LHCN-M2 (cell line): ENCODE measurements around the gene ZBTB16. TPM values are rescaled to one million over a fixed set of nuclear protein-coding genes. Genes with fewer than 3 reads are reported as not detected.

Experiments used
- DNase-seq: peaks from one replicate; pipeline ENCODE4 v3.0.0-alpha.2; 2012; ENCODE audit warnings: low read depth
- total RNA-seq: library from RNA; depleted of rRNA; stranded (reverse); fragments of >200 nt; gene quantifications from 2 replicates; pipeline ENCODE4 v1.2.3, GENCODE V29; 2014

The ZBTB16 gene
- total RNA-seq, 1 experiment from 2014 or later, result 4.3 TPM

DNA sequence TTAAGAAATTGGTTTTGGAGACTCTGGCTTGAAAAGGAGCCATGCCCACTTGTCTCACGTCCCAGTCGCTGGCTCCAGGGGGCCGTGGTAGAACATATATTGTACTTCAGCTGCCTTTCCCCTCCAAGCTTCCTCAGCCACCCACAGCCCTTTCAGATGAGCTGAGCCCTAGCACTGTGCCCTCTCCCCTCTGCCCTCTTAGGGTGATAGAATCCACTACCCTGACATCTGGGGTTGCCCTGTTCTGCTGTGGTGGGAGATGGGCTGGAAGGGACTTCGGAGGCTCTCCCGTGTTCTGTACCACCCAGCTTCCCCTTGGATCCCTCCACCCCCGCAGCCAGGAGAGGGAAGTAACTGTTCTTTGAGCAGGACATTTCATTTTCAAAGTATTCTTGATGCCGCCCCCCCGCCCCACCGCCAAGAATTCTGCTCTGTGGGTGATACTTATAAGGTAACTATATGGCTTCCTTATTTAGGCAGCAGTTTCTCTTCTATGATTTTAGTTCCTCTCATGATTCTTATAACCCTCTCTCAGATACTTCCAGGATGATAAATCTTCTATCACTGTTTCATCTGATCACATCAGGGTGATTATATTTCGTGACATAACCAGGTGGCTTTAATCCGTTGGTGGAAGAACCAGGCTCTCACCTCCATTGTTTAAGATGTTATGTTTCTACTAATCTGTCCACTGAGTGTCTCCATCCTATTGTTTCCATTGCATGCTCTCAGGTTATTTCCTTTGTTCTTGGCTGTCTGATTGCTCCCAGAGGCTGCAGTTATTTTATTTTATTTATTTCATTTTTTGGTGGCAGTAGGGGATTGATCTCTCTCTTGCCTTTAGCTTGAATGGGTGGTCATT is 24.1 kb downstream of the ZBTB16 start:
- no peak for DNase-seq

DNA sequence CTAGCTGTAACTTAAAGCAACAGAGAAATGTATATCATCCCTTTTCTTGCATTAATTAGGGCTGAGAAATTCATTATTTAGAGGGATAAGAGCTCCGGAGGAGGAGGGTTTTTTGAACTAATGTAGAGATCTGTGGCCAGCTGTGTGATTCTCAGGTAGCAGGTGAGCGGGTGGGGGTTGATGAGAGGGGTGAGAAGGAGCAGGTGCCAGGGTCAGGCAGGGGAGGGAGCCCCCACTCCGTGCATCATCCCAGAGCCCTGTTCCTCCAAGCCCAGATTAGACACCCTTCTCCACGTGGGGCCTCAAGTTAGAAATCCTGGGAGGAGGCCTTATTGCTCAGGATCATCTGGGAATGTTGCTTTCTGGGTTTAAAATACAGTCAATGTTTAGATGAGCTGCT is 24.9 kb downstream of the ZBTB16 start:
- DNase-seq, result no peak

DNA sequence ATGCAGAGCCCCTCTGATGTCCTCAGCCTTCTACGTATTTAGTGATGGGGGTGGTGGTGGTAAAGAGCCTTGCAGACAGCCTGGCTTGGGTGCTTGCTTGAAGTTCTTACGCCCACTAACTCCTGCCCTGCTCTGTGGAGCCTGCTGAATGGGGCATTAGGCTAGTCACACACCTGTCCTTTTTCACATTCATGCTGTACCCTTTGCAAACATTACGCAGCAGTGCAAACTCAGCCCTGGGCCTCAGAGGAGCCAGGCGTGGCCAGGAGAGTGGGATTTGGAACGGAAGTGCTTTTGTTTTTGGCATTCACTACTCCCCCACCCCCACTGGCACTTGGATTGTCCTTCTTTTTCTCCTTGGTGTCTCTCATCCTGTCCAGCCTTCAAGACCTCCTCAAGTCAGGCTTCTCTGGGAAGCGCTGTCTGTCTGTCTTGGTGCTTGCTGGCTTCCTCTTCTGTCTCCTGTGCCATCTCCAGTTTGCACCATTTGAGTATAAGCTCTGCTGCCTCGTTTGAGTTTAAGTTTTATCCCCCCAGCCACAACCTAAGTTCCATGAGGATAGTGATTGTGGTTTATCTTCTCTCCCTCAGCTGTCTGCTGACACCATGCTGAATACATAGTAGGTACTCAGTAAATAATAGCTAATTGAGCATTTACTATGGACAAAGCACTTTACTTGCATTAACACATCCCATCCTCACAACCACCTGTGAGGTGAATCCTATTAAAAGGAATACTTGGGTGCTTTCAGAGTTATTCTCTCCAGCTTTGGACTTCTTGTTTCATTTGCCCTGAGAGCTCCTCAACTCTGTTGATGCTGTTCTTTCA is 26.7 kb downstream of the ZBTB16 start:
- DNase-seq, result no peak

DNA sequence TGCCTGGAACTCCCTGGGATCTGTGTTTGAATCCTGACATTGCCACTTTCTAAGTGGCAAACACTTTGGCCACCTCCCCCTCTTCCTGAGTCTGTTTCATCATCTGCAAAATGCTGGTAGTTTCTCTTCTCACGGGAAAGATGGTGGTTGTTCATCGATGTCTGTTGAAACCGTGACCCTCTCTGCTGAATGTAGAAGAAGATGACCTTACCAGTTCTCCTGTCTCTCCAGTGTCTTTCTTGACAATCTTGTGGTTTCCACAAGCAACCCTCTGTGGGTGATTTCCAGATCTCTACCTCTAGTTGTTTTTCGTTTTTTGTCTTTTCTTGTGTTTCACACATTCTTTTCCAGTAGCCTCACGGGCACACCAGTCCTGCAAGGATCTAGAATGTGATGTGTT is 27.5 kb downstream of the ZBTB16 start:
- DNase-seq, result no peak

DNA sequence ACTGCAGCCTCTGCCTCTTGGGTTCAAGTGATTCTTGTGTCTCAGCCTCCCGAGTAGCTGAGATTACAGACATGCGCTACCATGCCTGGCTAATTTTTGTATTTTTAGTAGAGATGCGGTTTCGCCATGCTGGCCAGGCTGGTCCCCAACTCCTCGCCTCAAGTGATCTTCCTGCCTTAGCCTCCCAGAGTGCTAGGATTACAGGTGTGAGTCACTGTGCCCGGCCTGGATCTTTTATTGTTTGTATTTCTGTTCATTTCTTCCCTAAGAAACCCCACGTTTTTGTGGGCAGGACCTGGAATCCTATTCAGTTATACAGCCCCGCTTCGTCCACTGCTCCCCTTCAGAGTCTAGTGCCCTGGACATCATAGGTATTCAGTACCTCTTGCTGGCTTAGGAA is 28.7 kb downstream of the ZBTB16 start:
- DNase-seq, result peak; percentile 59

DNA sequence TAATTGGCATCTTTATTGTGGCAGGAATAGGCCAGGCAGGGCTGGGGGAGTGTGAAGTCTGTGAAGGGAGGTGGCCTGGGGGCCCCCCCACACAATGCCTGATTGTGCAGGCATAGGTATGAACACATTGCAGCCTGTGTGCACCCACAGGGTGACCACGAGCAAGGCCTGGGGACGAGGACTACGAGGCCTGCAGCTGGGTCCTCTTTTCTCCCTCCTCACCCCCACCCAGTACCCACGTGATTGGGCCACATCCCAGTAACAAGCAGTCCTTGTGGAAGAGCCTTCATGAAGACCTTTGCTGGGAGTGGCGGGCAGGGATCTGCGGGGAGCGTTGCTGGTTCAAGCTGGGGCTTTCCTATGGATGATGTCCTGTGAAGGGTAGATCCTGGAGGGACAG is 29.3 kb downstream of the ZBTB16 start:
- DNase-seq, result no peak

DNA sequence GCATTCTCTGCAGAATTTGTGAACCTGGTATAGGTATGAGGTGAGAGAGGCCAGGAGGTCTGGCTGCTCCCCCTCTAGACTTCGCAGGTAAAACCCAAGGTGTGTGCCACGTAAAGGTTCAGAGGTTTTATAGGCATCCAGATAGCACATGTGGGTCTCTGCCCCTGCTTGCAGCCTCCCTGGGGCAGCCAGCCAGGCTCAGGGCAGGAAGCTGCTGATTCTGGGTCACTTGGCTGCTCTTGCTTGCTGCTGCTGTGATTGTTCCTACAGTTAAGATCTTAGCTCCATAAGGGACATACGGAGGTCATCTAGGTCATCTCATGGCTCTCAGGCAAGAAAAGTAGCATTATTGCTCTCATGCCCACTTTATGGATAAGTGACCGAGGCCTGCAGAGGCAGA is 30.2 kb downstream of the ZBTB16 start:
- DNase-seq, result no peak

DNA sequence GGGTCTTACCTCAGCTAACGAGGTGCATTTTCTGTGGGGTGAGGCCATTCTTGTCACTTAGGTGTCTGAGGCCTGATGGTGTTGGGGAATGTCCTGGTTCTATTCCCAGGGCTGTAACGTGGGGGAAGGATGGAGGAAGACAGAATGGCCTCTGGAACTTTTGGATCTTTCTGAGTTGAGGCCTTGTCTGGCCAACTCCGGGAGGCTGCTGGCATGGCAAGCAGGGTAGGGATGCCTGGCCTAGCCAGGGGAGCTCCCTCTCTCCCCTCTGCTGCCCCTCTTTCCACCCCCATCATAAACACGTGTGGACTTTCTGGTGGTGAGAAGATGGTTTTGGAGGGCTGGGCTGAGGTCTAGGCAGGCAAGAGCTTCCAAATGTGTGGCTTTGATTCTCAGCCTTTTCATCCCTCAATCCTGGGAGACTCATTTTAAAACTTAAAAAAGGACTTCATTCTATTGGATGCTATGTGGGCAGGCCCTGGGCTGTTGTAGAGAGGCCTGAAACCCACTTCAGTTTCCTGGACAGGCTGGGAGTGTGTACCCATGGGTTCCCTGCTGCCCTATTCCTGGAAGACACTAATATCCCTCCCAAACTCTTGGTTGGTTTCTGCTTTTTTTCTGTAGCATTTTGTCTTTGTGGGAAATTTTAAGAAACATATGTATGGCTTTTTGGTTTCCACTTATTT is 30.9 kb downstream of the ZBTB16 start:
- DNase-seq, result no peak

DNA sequence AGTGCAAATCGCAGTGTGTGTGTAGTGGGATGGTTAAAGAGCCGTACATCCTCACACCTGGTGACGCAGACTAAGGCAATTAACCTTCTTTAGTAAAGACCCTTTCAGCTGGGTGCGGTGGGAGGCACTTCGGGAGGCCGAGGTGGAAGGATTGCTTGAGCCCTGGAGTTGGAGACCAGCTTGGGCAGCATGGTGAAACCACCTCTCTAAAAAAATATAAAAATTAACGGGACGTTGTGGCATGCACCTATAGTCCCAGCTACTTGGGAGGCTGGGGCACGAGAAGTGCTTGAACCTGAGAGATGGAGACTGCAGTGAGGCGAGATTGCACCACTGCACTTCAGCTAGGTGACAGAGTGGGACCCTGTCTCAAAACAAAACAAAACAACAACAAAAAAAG is 31.5 kb downstream of the ZBTB16 start:
- no peak for DNase-seq

DNA sequence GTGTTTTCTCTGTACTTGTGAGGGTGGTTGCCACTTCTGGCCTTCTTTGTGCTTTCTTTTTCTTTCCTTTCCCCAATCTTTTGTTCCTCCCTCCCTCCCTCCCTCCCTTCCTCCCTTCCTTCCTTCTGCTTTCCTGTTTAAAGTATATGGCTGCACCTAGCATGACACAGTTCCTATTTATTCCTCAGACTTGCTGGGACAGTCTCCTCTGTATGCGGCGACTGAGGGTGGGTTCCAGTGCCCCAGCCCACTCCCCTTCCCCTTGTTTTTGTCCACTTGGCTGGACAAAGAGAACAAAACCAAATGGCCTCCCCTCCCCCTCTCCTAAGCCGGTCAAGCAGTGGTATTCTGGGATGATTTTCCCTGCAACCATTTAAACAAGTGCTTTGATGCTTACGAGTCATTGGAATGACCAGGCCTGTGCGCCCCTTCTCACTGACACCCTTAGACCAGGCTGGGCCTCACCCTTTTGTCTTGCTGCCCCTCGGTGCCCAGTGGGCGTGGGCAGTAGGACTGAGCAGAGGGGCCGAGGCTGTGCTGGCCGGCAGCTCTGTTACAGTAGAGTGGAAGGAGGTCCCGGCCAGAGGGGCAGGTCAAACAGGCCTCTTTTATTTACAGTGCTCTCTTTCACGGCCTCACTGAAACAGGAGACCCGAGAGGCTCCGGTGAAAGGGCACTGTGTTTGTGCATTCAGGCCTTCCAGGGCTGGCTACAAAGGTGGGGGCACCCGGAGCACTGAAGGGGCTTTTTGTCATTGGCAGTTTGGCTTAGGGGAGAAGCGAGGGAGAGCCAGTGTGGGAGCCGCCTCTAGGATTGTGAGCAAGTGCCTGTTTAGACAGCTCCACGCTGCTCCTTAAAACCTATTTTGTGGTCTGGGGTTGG is 32.2 kb downstream of the ZBTB16 start:
- no peak for DNase-seq

DNA sequence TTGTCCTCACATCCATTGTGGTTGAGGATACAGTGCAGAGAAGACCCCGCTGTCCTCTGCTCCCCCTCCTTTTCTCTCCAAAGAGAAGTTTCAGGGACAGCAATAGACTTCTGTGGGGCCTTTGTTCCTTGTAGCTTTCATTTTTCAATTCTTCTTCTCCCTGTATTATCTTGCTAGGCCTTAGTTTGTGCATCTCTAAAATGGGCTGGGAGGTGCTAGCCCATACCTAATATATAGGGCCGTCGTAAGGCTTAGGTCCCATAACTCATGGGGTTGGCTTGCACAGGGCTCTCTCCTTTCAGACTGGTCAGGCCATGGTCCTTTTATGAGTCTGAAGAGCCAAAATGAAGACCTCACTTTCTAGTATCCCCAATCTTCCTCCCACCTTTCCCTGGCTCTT is 33.0 kb downstream of the ZBTB16 start:
- DNase-seq, result no peak

DNA sequence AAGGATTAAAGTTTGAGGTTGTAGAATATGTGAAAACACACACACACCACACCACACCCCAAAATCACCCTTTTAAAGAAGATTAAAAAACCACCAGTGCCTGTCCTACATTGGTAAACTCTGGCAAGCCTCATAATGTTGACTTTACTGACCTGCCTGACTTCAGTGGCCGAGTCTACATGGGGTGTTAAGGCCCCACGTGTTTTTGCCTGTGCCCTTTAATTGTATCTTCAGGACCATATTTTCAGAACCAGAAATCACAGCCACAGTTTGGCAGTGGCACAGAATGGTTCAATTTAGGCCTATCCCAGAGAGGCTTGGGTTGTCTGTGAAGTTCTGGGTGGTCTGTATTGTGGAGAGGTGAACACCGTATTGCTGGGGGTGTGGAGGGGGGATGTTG is 33.4 kb downstream of the ZBTB16 start:
- DNase-seq, result no peak

DNA sequence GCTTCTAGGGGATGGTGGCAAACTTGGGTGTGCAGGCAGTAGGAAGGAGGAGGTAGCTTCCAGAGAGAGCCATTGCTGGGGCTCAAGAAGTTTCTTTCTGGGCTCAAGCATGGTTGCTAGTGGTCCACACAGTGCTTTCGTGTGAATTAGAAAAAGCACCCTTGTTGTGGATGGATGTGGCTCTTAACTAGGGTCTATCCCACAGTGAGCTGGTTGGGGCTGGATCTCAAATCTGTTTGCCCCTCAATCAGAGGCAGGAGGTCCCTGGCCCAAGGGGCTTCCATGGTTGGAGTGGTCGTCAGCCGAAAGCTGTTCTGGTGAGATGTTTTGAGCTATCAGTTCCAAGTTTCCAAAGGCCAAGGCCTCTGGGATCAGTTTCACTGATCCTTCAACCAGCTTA is 35.0 kb downstream of the ZBTB16 start:
- DNase-seq, result no peak

DNA sequence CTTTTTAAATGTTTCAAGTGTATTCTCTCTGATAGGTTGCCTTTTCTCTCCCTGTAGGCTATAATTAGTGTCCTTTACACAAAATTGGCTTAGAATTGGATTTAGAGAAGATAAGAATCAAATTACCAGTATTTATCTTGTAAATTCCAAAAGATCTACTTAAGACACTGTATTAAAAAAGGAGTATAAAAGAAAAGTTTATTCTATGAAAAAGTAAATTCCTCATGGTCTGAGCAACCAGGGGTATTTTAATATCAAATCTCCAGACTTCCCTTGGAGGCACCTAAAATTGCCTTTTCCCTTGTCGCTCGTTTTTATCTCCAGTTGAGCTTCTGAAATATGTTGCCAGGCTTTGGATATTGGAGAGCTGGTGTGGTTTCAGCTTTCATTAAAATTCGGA is 36.4 kb downstream of the ZBTB16 start:
- no peak for DNase-seq

DNA sequence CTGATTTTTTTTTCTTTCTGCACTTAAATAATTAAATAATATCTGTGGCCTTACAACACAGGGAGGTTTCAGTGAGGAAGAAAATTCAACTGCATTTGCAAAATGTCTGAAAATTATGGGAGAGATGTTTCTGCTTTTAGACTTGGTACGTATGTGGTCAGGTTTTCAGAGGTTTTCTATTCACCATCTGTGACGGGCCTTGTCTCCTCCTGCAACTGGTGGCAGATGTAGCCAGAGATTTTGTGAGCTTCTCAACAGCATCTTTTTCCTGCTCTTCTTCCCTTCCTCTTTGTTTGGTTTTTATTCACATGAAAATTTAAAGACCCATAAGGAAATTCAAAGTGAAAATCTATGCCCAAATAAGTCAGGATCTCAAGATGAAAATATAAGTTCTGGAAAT is 38.3 kb downstream of the ZBTB16 start:
- DNase-seq, result no peak

DNA sequence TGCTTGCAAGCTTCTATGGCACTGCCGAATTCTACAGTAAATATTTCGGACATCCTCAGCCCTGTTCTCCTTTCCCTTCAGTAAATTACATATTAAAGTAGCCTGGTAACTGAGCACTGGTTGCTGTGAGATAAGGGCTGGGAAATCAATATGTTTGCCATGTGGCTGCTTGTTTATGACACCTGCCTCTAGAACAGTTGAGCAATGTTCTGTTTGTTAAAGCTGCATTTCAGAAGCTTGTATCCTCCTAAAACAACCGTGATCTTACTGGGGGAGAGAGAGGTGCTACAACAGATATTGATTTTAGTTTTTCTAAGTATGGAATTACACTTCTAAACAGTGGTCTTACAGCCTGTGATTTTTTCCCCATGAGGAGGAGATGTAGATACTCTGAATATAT is 39.4 kb downstream of the ZBTB16 start:
- no peak for DNase-seq

DNA sequence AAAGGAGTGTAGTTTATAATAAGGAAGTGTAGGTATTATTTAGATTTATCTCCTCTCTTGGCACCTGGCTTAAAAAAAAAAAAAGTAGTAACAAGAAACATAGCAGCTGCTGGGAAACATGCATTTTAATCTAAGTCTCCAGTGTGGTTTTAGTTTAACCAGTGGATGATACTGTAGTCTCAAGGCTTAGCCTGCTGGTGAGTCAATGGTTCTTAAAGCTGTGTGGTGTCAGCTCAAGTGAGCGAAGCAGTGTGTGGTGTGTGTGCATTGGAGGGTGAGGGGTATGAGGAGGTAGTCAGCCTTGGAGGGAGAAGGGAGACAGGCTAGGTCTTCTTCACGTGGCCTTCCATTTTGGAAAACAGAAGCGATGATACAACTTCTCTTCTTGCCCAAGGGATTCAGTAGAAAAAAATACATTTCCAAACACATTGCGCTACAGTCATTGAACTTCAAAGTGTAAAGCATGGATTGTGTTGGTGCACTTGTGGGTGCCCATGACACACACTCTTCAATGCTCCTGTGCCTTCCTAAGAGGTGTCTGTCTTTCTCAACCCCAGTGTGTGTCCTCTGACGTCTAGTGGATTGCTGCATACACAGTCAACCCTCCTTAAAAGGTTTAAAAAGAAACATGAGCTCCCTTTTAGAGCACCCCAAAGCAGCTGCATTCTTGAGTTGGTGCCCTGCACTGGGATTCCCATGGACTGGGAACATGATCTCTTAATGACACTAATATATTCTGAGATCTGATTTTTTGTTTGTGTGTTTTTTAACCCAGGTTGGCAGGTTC is 40.1 kb downstream of the ZBTB16 start:
- DNase-seq, result peak; percentile 86

DNA sequence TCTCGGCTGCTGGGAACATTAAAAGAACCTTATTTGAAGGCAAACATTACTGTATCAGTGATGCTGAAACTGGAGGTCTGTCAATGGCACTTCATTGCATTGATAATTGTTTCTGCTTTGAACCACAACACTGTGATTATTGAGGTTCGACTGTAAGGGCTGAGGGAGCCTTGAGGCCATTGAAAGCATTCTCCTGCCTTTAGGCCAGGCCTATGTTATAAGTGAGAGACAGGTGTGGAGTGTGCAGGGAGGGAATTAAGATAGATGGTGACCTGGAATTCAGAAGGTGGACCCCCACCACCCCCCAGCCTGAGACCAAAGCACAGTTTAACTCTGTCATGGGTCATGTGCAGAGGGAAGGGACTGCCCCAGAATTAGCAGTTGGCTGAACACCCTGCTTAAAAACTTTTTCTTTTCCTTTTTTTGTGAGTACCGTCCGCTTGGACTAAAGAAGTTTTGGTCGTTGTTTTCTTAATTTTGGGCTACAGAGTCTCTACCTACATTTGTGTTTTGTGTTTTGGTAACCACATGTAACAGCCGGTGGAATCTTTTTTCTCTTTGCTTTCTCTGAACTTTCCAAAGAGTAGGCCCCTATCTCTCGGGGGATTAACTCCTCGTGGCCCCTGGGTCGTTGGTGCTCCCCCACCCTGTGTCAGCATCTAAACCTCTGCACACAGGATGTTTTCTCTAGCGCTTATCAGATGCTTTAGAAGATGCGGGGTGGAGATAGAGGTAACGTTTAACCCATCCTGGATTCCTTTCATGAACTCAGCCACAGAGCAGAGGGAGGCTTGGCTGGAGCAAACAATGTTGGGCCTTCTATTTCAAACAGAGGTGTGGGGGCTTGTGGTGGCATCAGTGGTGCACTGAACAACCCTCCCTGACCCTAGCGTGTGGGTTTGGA is 43.7 kb downstream of the ZBTB16 start:
- no peak for DNase-seq

DNA sequence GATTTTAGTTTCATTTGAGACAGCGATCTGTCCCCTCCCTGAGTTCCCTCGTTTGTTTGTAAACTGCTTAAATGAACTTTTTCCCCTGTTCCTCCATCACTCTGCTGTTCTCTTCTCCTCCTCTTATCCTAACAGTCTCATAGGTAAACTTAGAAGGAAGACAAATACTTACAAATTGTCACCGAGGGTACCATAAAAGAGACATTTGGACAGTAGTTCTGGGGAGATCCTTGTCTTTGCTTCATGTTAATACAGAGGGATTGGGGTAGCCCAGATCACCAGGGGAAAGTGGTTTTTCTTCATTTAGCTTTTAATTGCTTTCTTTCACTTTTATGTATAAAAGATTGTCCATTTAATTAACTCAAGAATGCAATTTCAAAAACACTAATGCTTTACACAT is 46.1 kb downstream of the ZBTB16 start:
- no peak for DNase-seq
